ENCODE results near the gene UMODL1. TPM values are rescaled to one million over a fixed set of nuclear protein-coding genes. Genes with fewer than 3 reads are reported as not detected.

Gene UMODL1
- total RNA-seq, 1 donor from 2014 or later: not detected

GRCh38 chr21:42088658-42089057 lies 17.5 kb downstream of the UMODL1 start:
- intact Hi-C loops (cut with micrococcal nuclease): no loop called here
- no peak for DNase-seq

GRCh38 chr21:42089093-42089631 lies 18.0 kb downstream of the UMODL1 start:
- DNase-seq (no peak), ATAC-seq (no peak)
- intact Hi-C loops (cut with micrococcal nuclease): no loop called here

More at GRCh38 chr21:42088658-42089057, 17.5 kb downstream of the UMODL1 start:
- no peak for ATAC-seq

GRCh38 chr21:42089665-42090310 lies 18.7 kb downstream of the UMODL1 start:
- no peak for DNase-seq
- ATAC-seq: no peak
- intact Hi-C loops (cut with micrococcal nuclease): no loop called here

GRCh38 chr21:42091899-42092508 lies 20.9 kb downstream of the UMODL1 start:
- ATAC-seq (no peak), DNase-seq (no peak)
- intact Hi-C loops (cut with micrococcal nuclease): no loop called here

GRCh38 chr21:42092771-42093170 lies 21.7 kb downstream of the UMODL1 start:
- no peak for DNase-seq
- ATAC-seq: no peak
- intact Hi-C loops (cut with micrococcal nuclease): no loop called here

- no peak for DNase-seq
- intact Hi-C loops (cut with micrococcal nuclease): no loop called here
- no peak for ATAC-seq
Observed at GRCh38 chr21:42093186-42093585, 22.1 kb downstream of the UMODL1 start.

- ATAC-seq (peak; percentile 28), DNase-seq (no peak)
- intact Hi-C loops (cut with micrococcal nuclease): no loop called here
Observed at GRCh38 chr21:42093991-42094421, 22.9 kb downstream of the UMODL1 start.

GRCh38 chr21:42094811-42095210 lies 23.7 kb downstream of the UMODL1 start:
- ATAC-seq (no peak), DNase-seq (no peak)
- intact Hi-C loops (cut with micrococcal nuclease): no loop called here

- intact Hi-C loops (cut with micrococcal nuclease): no loop called here
- DNase-seq: no peak
Observed at GRCh38 chr21:42095581-42095980, 24.5 kb downstream of the UMODL1 start.

GRCh38 chr21:42096566-42096965 lies 25.4 kb downstream of the UMODL1 start:
- no peak for DNase-seq
- intact Hi-C loops (cut with micrococcal nuclease): no loop called here

More at GRCh38 chr21:42095581-42095980, 24.5 kb downstream of the UMODL1 start:
- ATAC-seq: no peak

GRCh38 chr21:42097274-42097673 lies 26.2 kb downstream of the UMODL1 start:
- DNase-seq (no peak), ATAC-seq (no peak)
- intact Hi-C loops (cut with micrococcal nuclease): no loop called here

More at GRCh38 chr21:42096566-42096965, 25.4 kb downstream of the UMODL1 start:
- ATAC-seq: peak; percentile 44

- DNase-seq: no peak
- peak; percentile 74 for ATAC-seq
- intact Hi-C loops (cut with micrococcal nuclease): no loop called here
Observed at GRCh38 chr21:42097860-42098454, 26.8 kb downstream of the UMODL1 start.

GRCh38 chr21:42098957-42099505 lies 27.9 kb downstream of the UMODL1 start:
- intact Hi-C loops (cut with micrococcal nuclease): no loop called here
- ATAC-seq (no peak), DNase-seq (no peak)

GRCh38 chr21:42101246-42101645 lies 30.1 kb downstream of the UMODL1 start:
- intact Hi-C loops (cut with micrococcal nuclease): no loop called here
- no peak for ATAC-seq
- no peak for DNase-seq

- intact Hi-C loops (cut with micrococcal nuclease): no loop called here
- ATAC-seq (no peak), DNase-seq (no peak)
Observed at GRCh38 chr21:42102076-42102475, 31.0 kb downstream of the UMODL1 start.

- ATAC-seq (no peak), DNase-seq (no peak)
- intact Hi-C loops (cut with micrococcal nuclease): no loop called here
Observed at GRCh38 chr21:42102526-42102925, 31.4 kb downstream of the UMODL1 start.

GRCh38 chr21:42102991-42103390 lies 31.9 kb downstream of the UMODL1 start:
- ATAC-seq: no peak
- intact Hi-C loops (cut with micrococcal nuclease): no loop called here
- no peak for DNase-seq

GRCh38 chr21:42103843-42104242 lies 32.7 kb downstream of the UMODL1 start:
- ATAC-seq: no peak
- intact Hi-C loops (cut with micrococcal nuclease): no loop called here
- DNase-seq: no peak

GRCh38 chr21:42105476-42106315 lies 34.6 kb downstream of the UMODL1 start:
- no peak for ATAC-seq
- peak; percentile 18 for DNase-seq
- intact Hi-C loops (cut with micrococcal nuclease): no loop called here

All from left ventricle myocardium superior (tissue), 1 donor.